Measurements from ENCODE around the gene PTGES. TPM values are rescaled to one million over a fixed set of nuclear protein-coding genes. Genes with fewer than 3 reads are reported as not detected.
"Not testable (repeated sequence)": the region's sequence is repeated elsewhere in the genome, so short reads cannot be mapped to it uniquely, and the experiment has no call there.

PTGES gene
- polyA plus RNA-seq, 1 donor, result 9.2 TPM

DNA sequence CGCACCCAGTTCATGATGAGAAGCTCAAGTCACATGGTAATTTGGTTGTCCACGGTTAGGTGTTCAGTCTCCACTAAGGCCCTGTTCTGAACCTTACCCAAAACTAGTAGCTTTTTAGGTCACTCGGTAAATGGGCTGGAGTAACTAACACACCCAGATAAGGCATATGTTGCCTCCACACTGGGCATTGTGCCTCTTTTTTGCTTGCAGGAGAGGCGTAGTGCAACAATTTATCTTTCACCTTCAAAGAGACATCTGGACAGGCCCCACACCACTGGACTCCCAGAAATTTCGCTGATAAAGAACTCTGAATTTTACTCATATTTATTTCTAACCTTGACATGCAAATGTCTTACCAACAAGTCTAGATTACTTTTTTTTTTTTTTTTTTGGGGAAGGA lies 16.8 kb upstream of the PTGES start:
- DNase-seq, result no peak

- no peak for DNase-seq
Observed at GRCh38 chr9:129768486-129768885, 15.6 kb upstream of the PTGES start.

DNA sequence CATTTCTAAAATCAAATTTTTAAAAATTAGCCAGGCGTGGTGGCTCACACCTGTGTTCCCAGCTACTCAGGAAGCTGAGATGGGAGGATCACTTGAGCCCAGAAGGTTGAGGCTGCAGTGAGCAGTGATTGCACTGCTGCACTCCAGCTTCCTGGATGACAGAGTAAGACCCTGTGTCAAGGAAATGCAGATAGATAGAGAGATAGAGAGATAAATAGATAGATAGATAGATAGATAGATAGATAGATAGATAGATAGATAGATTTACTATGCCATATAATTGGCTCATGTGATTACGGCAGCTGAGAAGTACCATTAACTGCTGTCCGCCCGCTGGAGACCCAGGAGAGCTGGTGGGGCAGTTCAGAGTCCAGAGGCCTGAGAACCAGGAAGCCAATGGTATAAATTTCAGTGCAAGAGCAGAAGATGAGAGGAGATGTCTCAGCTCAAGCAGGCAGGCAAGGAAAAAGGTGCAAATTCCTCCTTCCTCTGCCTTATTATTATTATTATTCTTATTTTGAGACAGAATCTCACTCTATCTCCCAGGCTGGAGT lies 13.0 kb upstream of the PTGES start:
- no peak for DNase-seq

DNA sequence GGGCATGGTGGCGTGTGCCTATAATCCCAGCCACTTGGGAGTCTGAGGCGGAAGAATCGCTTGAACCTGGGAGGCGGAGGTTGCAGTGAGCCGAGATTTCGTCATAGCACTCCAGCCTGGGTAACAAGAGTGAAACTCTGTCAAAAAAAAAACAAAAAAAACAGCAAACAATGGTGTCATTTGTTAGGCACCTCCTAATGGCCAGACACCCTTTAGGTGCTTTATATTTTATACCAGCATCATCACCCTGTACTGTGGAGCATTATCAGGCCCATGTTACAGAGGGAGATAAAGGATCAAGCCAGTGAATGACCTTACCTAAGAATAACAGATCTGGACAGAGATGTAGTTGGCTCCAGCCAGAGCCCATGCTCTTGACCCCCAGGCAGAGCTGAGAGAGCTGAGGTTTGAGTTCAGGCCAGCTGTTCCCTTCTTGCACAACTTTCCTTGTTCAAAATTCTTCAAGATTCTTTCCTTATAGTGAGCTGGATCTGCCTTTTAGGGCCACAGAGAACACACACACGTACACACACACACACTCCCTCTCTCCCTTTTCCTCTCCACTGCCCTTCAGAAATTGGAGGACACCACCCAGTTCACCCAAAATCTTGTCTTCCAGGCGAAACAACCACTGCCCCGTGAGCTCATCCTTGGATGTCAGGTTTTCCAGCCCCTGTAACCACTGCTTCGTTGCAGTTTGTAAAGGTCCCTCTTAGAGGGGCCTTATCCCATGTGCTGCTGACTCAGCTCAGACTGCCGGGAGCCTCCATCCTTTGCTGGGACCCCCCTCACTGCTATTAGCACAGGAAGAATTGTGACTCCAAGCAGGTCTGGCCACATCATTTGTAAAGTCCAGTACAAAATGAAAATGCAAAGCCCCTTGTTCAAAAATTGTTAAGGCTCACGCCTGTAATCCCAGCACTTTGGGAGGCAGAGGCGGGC lies 10.4 kb upstream of the PTGES start:
- no peak for DNase-seq

- peak; percentile 64 for DNase-seq
Observed at GRCh38 chr9:129762370-129762984, 9.6 kb upstream of the PTGES start.

DNA sequence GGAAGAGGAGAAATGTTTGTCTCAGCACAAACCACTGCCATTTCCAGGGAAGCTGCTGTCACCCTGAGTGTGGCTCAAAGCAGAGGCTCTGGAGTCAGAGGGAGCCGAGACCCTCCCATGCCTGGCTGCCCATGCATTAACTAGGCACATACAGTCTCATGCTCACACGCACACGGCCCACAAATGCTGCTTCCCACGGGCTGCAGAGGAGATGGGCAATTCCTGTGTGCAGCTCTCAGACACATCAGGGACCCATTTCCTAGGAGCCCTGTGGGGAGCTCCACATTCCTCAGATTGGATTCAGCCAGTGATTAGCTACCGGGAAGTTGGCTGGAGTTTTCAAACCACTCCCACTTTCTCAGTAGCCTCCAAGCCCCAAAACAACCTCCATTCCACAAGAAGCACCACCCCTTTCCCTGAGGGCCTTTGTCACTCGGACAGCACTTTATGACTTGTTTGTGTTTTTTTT lies 9.1 kb upstream of the PTGES start:
- peak; percentile 57 for DNase-seq

GRCh38 chr9:129761293-129761900 lies 8.6 kb upstream of the PTGES start:
- peak; percentile 63 for DNase-seq

DNA sequence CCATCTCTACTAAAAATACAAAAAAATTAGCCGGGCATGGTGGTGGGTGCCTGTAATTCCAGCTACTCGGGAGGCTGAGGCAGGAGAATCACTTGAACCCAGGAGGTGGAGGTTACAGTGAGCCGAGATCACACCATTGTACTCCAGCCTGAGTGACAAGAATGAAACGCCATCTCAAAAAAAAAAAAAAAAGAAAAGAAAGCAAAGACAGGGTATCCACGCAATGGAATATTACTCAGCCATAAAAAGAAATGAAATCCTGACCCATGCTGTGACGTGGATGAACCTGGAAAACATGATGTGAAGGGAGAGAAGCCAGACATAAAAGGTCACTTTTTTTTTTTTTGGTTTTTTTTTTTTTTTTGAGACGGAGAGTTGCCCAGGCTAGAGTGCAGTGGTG lies 7.9 kb upstream of the PTGES start:
- DNase-seq, result not testable (repeated sequence)

GRCh38 chr9:129759804-129760502 lies 7.1 kb upstream of the PTGES start:
- no peak for DNase-seq

DNA sequence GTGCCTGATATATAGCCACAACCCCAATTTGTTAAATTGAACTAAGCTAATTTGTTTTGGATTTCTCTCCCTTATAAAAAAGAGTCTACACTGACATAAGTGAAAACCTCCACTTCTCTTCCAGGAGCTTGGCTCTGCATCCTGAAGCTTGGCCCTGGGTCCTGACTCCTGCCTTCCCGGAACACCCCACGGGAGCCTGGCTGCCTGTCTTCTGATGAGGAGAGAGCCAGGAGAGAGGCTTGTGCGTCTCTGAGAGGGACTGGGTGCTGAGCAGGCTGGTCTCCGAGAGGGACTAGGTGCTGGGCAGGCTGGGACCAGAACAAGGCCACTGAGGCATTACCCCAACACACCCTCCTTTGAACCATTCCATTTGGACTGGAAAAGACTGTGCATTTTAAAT lies 6.5 kb upstream of the PTGES start:
- DNase-seq, result no peak

DNA sequence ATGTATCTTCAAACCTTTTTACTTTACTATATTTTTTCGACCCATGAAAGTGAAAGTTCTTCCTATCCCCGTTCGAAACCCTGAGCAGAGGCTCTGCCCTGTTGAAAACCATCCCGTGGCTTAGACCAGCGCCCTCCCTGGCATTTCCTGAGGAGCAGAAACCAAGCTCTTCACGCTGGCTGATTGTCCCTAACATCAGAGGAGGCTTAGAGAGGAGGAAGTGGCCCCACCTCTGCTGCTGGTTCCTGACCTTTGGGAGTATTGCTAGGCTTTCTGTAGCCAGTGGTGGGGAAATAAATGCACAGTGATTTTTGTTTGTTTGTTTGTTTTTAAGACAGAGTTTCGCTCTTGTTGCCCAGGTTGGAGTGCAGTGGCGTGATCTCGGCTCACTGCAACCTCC lies 4.2 kb upstream of the PTGES start:
- no peak for DNase-seq

DNA sequence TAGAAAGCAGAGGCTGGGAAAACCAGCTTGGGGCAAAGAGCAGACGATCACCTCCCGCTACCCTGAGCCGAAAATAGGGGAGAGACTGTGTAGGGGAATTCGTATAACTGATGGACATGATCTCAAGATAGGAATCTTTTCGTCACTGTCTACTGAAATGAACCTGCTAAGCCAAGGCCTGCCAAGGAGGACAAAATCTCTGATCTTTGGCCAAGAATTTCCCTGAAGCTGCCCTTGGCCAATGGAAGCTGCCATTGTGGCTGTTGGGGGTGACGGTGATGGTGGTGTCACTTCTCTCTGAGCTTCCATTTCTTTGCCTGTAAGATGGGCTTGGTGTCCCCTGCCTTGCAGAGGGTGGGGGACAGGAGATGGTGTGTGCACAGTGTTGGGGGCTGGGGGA lies 3.3 kb upstream of the PTGES start:
- DNase-seq, result no peak

DNA sequence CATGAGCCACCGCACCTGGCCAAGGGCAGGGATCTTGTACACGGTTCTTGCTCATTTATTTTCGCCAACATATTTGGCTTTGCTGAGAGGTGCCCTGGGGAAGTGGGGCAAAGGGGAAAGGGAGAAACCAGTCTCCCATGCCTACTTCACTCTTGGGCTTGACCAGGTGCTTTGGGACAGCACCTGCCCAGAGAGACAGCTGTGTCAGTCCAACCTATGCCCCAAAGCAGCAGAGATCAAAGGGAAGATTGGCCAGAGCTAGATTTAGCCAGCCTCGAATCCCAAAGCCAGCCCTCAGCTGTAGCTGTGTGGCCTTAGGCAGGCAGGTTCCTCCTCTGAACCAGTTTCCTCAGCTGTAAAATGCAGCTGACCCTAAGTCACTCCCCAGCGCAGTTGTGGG lies 2.3 kb upstream of the PTGES start:
- DNase-seq, result no peak

DNA sequence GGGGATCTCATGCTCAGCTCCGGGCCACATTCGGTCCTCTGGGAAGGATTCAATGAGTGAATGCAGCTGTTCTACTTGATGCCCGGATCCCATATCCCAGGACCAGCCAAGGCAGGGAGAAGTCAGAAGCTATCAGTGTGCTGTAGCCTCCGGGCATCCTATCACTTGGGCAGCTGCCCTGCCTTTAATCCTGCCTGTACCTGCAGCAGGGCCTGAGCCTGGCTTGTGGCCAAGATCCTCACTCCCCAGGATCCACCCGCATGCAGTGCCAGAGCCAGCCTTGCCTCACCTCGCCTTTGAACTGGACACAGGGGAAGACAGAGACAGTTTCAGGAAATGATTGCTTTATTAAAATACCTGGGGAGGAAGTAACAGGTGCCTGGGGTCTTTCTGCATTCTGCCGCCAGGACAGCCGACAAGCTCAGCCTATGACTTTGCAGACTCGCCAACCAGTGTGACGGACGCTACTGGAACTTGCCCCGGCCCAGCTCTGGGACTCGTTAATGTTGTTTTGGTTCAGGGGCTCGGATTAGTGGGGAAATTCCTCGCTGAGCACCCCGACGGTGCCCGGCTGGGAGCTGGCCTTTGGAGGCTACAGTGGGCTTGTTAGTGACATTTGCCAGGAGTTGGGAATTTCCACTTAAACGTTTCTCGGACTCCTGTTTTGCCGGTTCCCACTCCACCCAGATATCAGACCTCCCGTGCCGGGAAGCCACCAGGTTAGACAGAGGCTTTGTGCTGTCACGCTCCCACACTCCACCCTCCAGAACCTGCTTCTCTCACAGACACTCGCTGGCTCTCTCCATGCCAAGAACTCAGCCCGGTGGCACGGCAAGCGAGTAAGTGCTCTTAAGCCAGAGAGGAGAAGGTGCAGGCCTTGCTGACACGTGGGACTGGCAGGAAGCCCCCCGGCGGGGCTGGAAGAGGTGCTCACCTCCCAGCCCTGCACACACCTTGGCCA lies 721 bp downstream of the PTGES start:
- DNase-seq, result no peak

DNA sequence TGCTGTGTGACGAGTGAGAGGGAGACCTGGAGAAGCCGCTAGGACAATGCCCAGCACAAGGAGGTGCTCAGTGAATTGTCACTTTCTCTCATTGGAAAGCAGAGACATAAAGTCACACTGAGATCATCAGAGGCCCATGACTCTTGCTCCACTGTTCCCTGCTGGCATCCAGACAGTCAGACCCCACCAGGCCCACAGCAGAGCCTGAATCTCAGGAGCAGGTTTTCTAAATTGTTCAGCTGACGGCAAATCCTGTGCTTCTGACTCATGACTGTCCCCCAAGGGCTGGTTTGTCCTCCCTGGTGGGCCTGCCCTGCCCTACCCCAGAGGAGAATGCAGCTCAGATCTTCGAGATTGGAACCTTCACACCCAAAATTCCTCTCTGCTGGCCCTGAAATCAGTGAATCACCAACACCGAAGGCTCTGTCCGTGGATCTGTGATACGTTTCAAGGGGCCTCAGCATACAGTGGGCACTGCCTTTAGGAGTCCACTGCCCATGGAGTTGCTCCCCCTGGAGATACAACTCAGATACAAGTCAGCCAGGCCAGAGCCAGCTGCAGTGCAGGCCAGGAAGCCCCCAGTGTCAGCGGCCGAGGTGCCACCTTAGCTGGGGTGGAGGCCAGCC lies 2.7 kb downstream of the PTGES start:
- no peak for DNase-seq

DNA sequence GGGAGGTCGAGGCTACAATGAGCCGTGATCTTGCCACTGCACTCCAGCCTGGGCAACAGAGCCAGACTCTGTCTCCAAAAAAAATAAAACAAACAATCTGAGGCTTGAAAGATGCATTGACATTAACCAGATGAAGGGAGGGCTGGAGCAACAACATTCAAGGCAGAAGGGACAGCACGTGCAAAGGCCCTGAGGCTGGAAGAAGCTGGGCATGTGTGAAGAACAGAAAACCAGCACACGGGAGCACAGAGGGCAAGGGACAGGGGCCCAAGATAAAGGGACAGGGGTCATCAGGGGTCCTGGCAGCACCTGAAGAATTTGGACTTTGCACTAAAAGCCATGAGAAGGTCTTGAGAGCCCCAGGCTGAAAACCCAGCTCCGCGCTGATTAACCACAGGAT lies 3.3 kb downstream of the PTGES start:
- DNase-seq, result no peak

DNA sequence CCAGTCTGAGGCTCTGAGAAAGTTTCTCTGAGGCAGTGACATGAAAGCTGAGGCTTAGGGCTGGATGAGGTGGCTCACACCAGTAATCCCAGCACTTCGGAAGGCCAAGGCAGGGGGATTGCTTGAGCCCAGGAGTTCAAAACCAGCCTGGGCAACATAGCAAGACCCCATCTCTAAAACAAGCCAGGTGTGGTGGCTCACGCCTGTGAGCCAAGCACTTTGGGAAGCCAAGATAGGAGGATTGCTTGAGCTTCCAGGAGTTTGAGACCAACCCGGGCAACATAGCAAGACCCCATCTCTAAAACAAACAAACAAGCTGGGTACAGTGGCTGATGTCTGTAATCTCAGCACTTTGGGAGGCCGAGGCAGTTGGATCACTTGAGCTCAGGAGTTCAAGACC lies 3.8 kb downstream of the PTGES start:
- DNase-seq, result not testable (repeated sequence)

DNA sequence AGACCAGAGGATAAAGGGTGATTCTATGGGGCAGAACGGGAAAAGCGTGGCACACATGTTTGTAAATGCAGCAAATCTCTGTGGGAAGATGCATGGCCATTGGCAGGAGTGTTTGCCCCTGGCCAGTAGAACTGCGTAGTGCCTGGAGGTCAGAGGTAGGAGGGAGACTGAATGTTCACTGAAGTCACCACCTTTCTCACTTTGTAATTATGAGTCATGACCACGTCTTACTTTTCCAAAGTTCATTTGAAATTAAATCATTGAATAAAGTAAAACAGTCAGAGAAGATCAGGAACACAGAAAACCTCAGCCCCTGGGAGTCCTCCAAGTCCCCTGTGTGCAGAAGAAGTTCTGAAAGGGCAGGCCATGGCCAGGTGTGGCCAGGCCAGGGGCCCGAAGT lies 4.6 kb downstream of the PTGES start:
- DNase-seq, result no peak

GRCh38 chr9:129746092-129746777 lies 6.6 kb downstream of the PTGES start:
- DNase-seq, result no peak

GRCh38 chr9:129745200-129745599 lies 7.6 kb downstream of the PTGES start:
- no peak for DNase-seq

All from hindlimb muscle (tissue), 1 donor.